Breast epithelium (tissue), 4 donors: Measurements from ENCODE around the gene ZNF217. TPM values are rescaled to one million over a fixed set of nuclear protein-coding genes. Genes with fewer than 3 reads are reported as not detected.

Experiments used
- DNase-seq, 2 donors: peaks; one replicate each; pipeline ENCODE4 v3.0.0-alpha.2; 2019; ENCODE audit warnings: low spot score in 2 of 2
- H3K27ac ChIP-seq, 2 donors: fragments of 200-600 bp; sonication (generic) in 1 of 2; one replicate each; pipeline ENCODE4 v1.5.1; 2016 to 2019; ENCODE audit warnings: mild to moderate bottlenecking in 1 of 2
- H3K27me3 ChIP-seq, 2 donors: fragments of 200-600 bp; sonication (generic) in 1 of 2; one replicate each; pipeline versions ENCODE4 v1.5.1 to v1.6.0; 2017 to 2019; ENCODE audit warnings: control low read depth in 1 of 2, mild to moderate bottlenecking in 1 of 2
- H3K36me3 ChIP-seq: fragments of 200-600 bp; one replicate; pipeline ENCODE4 v1.5.1; 2019
- H3K4me1 ChIP-seq, 2 donors: fragments of 200-600 bp; sonication (generic); one replicate each; pipeline ENCODE4 v1.5.1; 2016 to 2019; ENCODE audit warnings: control low read depth in 1 of 2
- H3K4me3 ChIP-seq, 3 donors: fragments of 200-600 bp; sonication (generic); 1 replicate in 2 of 3; 2 replicates in 1 of 3; pipeline ENCODE4 v1.5.1; 2016 to 2019; ENCODE audit warnings: mild to moderate bottlenecking in 3 of 3, moderate library complexity in 2 of 3
- H3K9me3 ChIP-seq, 2 donors: fragments of 200-600 bp; sonication (generic) in 1 of 2; one replicate each; pipeline ENCODE4 v1.5.1; 2016 to 2019; ENCODE audit warnings: control low read depth in 1 of 2
- CTCF ChIP-seq, 3 donors: fragments of 450-650 bp; IDR thresholded peaks; one replicate each; pipeline ENCODE4 v1.5.1; 2016 to 2017; ENCODE audit warnings: antibody characterized with exemption in 3 of 3, mild to moderate bottlenecking in 3 of 3, moderate library complexity in 3 of 3
- POLR2A ChIP-seq: fragments of 450-650 bp; IDR thresholded peaks from one replicate; pipeline ENCODE4 v1.6.1; 2016; ENCODE audit warnings: antibody characterized with exemption, mild to moderate bottlenecking, moderate library complexity
- POLR2AphosphoS5 ChIP-seq, 3 donors: sonication (generic); formaldehyde crosslinking; IDR thresholded peaks; one replicate each; pipeline ENCODE4 v1.6.1; 2017; ENCODE audit warnings: antibody characterized with exemption in 3 of 3
- intact Hi-C: fragments of 100-400 bp; cut with DNase I; formaldehyde crosslinking; loops from one replicate; pipeline ENCODE4 v1.15.1; 2023; ENCODE audit warnings: low total_unique reads
- total RNA-seq, 3 donors: library from RNA; depleted of rRNA; stranded (reverse); fragments of >200 nt; gene quantifications; one replicate each; pipeline ENCODE4 v1.1.0, GENCODE V29; 2016

The ZNF217 gene
- total RNA-seq, 3 donors from 2014 or later: 22.4 to 54.7 (median 48.3) TPM

- no peaks in the 10 kb centered on the region for H3K27me3 ChIP-seq
- H3K27ac ChIP-seq: peak overlapping the region; percentile 79 to 84
- no peaks in the 10 kb centered on the region for H3K9me3 ChIP-seq
- no peak for DNase-seq
- peak overlapping the region in 2 of 3 donors; percentile 24 to 40 for H3K4me3 ChIP-seq
- TF ChIP-seq POLR2A: no peak
- TF ChIP-seq CTCF (IDR thresholded peaks at IDR 0.05): no peak
- intact Hi-C loops: loop anchor here (10.0 kb wide), 1 partner anchor 366 kb away; no protein-coding TSS in a partner anchor
- peaks cover 0 to 26% of the 10 kb centered on the region in 2 donors for H3K4me1 ChIP-seq
- H3K36me3 ChIP-seq: no peaks in the 10 kb centered on the region
These were observed 14.4 kb downstream of the ZNF217 start for GRCh38 chr20:53579266-53579580.

- peak; percentile 99 to 100 (median 99) for TF ChIP-seq CTCF (IDR thresholded peaks at IDR 0.05)
- no peak for TF ChIP-seq POLR2A
- TF ChIP-seq POLR2AphosphoS5 (IDR thresholded peaks at IDR 0.05): peak in 2 of 3 donors; percentile 41 to 56
- intact Hi-C loops: loop anchor here (10.0 kb wide), 1 partner anchor 366 kb away; no protein-coding TSS in a partner anchor
- H3K4me3 ChIP-seq: peak overlapping the region in 2 of 3 donors; percentile 24 to 40
- no peaks in the 10 kb centered on the region for H3K36me3 ChIP-seq
- peak overlapping the region; percentile 79 to 84 for H3K27ac ChIP-seq
- no peaks in the 10 kb centered on the region for H3K9me3 ChIP-seq
- peaks cover 0 to 26% of the 10 kb centered on the region in 2 donors for H3K4me1 ChIP-seq
- DNase-seq: peak in 1 of 2 donors; percentile 28
- no peaks in the 10 kb centered on the region for H3K27me3 ChIP-seq
These were observed 15.0 kb downstream of the ZNF217 start for GRCh38 chr20:53578492-53579222.

GRCh38 chr20:53576586-53577318, 16.9 kb downstream of the ZNF217 start:
- no peak overlapping the region for H3K4me3 ChIP-seq
- no peaks in the 10 kb centered on the region for H3K9me3 ChIP-seq
- intact Hi-C loops: loop anchor here (10.0 kb wide), 1 partner anchor 368 kb away; no protein-coding TSS in a partner anchor
- no peak overlapping the region for H3K27ac ChIP-seq
- TF ChIP-seq POLR2AphosphoS5 (IDR thresholded peaks at IDR 0.05): no peak
- TF ChIP-seq CTCF (IDR thresholded peaks at IDR 0.05): no peak
- no peak for TF ChIP-seq POLR2A
- no peak for DNase-seq
- no peaks in the 10 kb centered on the region for H3K36me3 ChIP-seq
- peaks cover 0 to 26% of the 10 kb centered on the region in 2 donors for H3K4me1 ChIP-seq
- no peaks in the 10 kb centered on the region for H3K27me3 ChIP-seq

GRCh38 chr20:53576195-53576580, 17.5 kb downstream of the ZNF217 start:
- H3K4me3 ChIP-seq: no peak overlapping the region
- no peaks in the 10 kb centered on the region for H3K36me3 ChIP-seq
- no peak overlapping the region for H3K27ac ChIP-seq
- peak in 1 of 2 donors; percentile 36 for DNase-seq
- no peak for TF ChIP-seq POLR2AphosphoS5 (IDR thresholded peaks at IDR 0.05)
- no peak for TF ChIP-seq POLR2A
- no peak for TF ChIP-seq CTCF (IDR thresholded peaks at IDR 0.05)
- intact Hi-C loops: loop anchor here (10.0 kb wide), 1 partner anchor 369 kb away; no protein-coding TSS in a partner anchor
- H3K27me3 ChIP-seq: no peaks in the 10 kb centered on the region
- peaks cover 0 to 26% of the 10 kb centered on the region in 2 donors for H3K4me1 ChIP-seq
- H3K9me3 ChIP-seq: no peaks in the 10 kb centered on the region
